Body of pancreas (tissue), 4 donors: ENCODE results near the gene ATP5MC3. TPM values are rescaled to one million over a fixed set of nuclear protein-coding genes. Genes with fewer than 3 reads are reported as not detected.

Experiments
- ATAC-seq: fragments of 150-250 bp; one replicate; pipeline ENCODE4 v1.9.1; 2016
- DNase-seq, 4 donors: peaks; one replicate each; pipeline ENCODE4 v3.0.0-alpha.2; 2019
- H3K27ac ChIP-seq, 4 donors: fragments of 200-600 bp; sonication (generic); 1 replicate in 3 of 4; 2 replicates in 1 of 4; pipeline versions ENCODE4 v1.5.1 to v1.6.1; 2016 to 2019; ENCODE audit warnings: mild to moderate bottlenecking in 1 of 4, mixed read lengths in 1 of 4, moderate library complexity in 1 of 4
- H3K27me3 ChIP-seq, 2 donors: fragments of 200-600 bp; sonication (generic); one replicate each; pipeline ENCODE4 v1.6.0; 2016; ENCODE audit warnings: mild to moderate bottlenecking in 1 of 2
- H3K36me3 ChIP-seq, 2 donors: fragments of 200-600 bp; sonication (generic); replicated peaks in 1 of 2; 2 replicates each; pipeline ENCODE4 v1.5.1; 2016; ENCODE audit warnings: low read depth in 2 of 2; ENCODE audit not compliant: insufficient read depth in 1 of 2
- H3K4me1 ChIP-seq: fragments of 200-600 bp; sonication (generic); one replicate; pipeline ENCODE4 v1.6.0; 2016
- H3K4me3 ChIP-seq, 2 donors: fragments of 200-600 bp; sonication (generic); 1 replicate in 1 of 2; 2 replicates in 1 of 2; pipeline ENCODE4 v1.5.1; 2016 to 2019
- H3K9me3 ChIP-seq, 3 donors: fragments of 200-600 bp; sonication (generic); 1 replicate in 2 of 3; 2 replicates in 1 of 3; pipeline ENCODE4 v1.5.1; 2016
- POLR2A ChIP-seq, 3 donors: fragments of 450-650 bp; IDR thresholded peaks; one replicate each; pipeline ENCODE4 v1.6.1; 2016; ENCODE audit warnings: antibody characterized with exemption in 3 of 3, mild to moderate bottlenecking in 2 of 3
- WGBS, 2 donors: methylation state at CpG; one replicate each; pipeline ENCODE4 v1.1.5; 2017; 5-methylcytosine and 5-hydroxymethylcytosine counted together
- intact Hi-C: fragments of 100-400 bp; cut with DNase I; formaldehyde crosslinking; loops from one replicate; pipeline ENCODE4 v1.15.1; 2023
- total RNA-seq, 2 donors: library from RNA; depleted of rRNA; stranded (reverse); fragments of >200 nt; gene quantifications; one replicate each; pipeline ENCODE4 v1.1.0, GENCODE V29; 2016
- TF ChIP-seq, protein P1 (sequence below), 7 experiments: fragments of 450-650 bp in 4 of 7; fragments of 200-600 bp in 3 of 7; sonication (generic) in 3 of 7; IDR thresholded peaks; one replicate each; pipeline ENCODE4 v1.5.1; 2016 to 2019; ENCODE audit warnings: antibody characterized with exemption in 7 of 7

ATP5MC3 gene
- total RNA-seq, 2 donors from 2014 or later = 43.3 to 51.1 TPM

DNA sequence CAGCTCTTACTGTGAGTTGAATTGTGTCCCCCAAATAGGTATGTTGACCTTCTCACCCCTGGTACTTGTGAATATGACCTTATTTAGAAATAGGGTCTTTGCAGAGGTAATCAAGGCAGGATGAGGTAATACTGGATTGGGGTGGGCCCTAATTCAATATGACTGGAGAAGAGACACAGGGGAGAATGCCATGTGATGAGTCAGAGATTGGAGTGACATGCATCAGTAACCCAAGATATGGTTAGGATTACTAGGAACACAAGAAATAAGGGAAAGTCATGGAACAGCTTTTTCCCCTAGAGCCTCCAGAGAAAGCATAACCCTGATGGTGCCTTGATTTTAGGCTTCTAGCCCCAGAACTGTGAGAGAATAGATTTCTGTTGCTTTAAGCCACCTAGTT lies 37.0 kb upstream of the ATP5MC3 start:
- H3K36me3 ChIP-seq = no peaks in the 10 kb centered on the region
- H3K27me3 ChIP-seq = no peaks in the 10 kb centered on the region
- ATAC-seq = no peak
- TF ChIP-seq, protein P1, sequence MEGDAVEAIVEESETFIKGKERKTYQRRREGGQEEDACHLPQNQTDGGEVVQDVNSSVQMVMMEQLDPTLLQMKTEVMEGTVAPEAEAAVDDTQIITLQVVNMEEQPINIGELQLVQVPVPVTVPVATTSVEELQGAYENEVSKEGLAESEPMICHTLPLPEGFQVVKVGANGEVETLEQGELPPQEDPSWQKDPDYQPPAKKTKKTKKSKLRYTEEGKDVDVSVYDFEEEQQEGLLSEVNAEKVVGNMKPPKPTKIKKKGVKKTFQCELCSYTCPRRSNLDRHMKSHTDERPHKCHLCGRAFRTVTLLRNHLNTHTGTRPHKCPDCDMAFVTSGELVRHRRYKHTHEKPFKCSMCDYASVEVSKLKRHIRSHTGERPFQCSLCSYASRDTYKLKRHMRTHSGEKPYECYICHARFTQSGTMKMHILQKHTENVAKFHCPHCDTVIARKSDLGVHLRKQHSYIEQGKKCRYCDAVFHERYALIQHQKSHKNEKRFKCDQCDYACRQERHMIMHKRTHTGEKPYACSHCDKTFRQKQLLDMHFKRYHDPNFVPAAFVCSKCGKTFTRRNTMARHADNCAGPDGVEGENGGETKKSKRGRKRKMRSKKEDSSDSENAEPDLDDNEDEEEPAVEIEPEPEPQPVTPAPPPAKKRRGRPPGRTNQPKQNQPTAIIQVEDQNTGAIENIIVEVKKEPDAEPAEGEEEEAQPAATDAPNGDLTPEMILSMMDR (IDR thresholded peaks at IDR 0.05) = no peak
- no peak for TF ChIP-seq POLR2A (IDR thresholded peaks at IDR 0.05)
- no peaks in the 10 kb centered on the region for H3K9me3 ChIP-seq
- H3K27ac ChIP-seq = no peak overlapping the region
- intact Hi-C loops = no loop called here
- no peak overlapping the region for H3K4me3 ChIP-seq
- no peaks in the 10 kb centered on the region for H3K4me1 ChIP-seq
- no peak for DNase-seq

DNA sequence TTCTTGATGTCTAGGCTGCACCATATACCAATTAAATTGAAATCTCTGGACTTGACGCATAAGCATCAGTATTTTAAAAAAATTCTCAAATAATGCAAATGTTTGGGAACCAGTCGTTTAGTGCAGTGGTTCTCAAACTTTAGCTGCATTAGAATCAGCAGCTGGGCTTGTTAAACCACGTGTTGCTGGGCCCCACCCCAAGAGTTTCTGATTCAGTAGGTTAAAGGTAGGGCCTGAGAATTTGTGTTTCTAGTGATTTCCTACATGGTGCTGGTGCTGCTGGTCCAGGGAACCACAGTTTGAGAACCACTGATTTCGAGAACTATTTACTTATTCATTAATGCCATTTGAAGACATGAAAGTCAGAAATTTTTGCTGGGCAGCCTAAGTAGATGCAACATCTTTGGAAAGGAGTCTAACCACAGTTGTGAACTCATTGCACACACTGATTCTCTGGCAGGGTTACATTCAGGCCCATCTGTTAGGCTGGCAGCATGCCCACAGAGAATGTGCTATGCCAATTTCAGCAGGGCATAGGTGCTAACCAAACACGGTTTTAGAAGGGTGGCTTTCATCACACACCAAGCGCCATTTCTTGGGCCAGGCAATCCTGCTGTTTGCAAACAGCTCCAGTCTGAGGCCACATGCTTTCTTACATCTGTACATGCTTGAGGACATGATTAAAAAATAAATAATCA lies 26.4 kb upstream of the ATP5MC3 start:
- ATAC-seq (peak; percentile 68), DNase-seq (peak; percentile 62 to 87 (median 70))
- WGBS, 2 donors = 61 to 66% methylated on average over 6 of the region's 6 CpGs
- intact Hi-C loops = no loop called here
- Histone ChIP-seq H3K36me3 (no peaks in the 10 kb centered on the region), H3K9me3 (no peaks in the 10 kb centered on the region), H3K27me3 (no peaks in the 10 kb centered on the region), H3K4me3 (no peak overlapping the region), H3K27ac (no peak overlapping the region), H3K4me1 (no peaks in the 10 kb centered on the region)
- TF ChIP-seq, protein P1 (IDR thresholded peaks at IDR 0.05) = no peak
- TF ChIP-seq POLR2A (IDR thresholded peaks at IDR 0.05) = no peak

DNA sequence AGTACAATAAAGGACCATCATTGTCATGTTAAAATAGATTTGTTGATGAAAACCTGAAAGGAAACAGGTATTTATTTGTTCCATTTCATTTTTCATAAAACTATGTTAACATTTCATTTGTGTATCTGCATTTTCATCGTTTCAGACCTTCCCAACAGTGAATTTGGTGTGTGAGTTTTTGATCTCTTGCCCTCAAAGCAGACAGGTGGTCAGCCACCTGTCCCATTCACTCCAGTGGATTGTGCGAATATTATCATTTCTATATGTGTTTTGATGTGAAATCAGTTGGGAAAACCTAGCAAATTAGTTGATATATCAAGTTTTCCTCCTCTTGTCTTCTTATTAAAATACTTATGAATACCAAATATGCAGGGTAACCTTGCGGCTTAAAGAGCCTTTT lies 25.4 kb upstream of the ATP5MC3 start:
- TF ChIP-seq POLR2A (IDR thresholded peaks at IDR 0.05) = no peak
- TF ChIP-seq, protein P1 (IDR thresholded peaks at IDR 0.05) = no peak
- no peaks in the 10 kb centered on the region for H3K4me1 ChIP-seq
- intact Hi-C loops = no loop called here
- no peak overlapping the region for H3K4me3 ChIP-seq
- DNase-seq = no peak
- WGBS, 2 donors = 77 to 81% methylated on average over 3 of the region's 3 CpGs
- H3K36me3 ChIP-seq = no peaks in the 10 kb centered on the region
- ATAC-seq = no peak
- H3K27ac ChIP-seq = no peak overlapping the region
- no peaks in the 10 kb centered on the region for H3K27me3 ChIP-seq
- no peaks in the 10 kb centered on the region for H3K9me3 ChIP-seq

DNA sequence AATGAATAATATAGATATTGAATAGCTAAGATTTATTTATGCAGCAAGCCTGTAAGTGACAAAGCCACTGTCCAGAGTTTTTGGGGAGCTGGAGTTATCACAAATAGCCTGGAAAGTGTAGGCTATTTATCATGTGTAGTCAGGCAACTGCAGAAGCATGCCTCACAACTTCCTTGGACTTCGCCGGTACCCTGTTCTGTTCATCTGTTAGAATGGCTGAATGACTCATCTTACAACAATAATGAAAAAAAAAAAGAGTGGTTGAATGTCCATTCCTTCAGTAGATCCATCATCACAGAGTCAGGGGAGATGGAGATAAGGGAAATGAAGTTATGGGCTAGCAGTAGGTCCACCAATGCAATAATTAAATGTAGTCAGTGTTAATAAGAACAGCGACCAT lies 24.0 kb upstream of the ATP5MC3 start:
- intact Hi-C loops = no loop called here
- TF ChIP-seq POLR2A (IDR thresholded peaks at IDR 0.05) = no peak
- TF ChIP-seq, protein P1 (IDR thresholded peaks at IDR 0.05) = no peak
- no peaks in the 10 kb centered on the region for H3K4me1 ChIP-seq
- H3K9me3 ChIP-seq = no peaks in the 10 kb centered on the region
- no peaks in the 10 kb centered on the region for H3K27me3 ChIP-seq
- WGBS, 2 donors = 79 to 80% methylated on average over 3 of the region's 3 CpGs
- H3K4me3 ChIP-seq = no peak overlapping the region
- no peaks in the 10 kb centered on the region for H3K36me3 ChIP-seq
- no peak overlapping the region for H3K27ac ChIP-seq
- DNase-seq (no peak), ATAC-seq (no peak)
